HG02642 (cell line): ENCODE results near the gene SHMT2.

Source experiments
- ATAC-seq: cut with Tn5 transposase; IDR thresholded peaks from one replicate; pipeline ENCODE4 v1.9.1; 2021; ENCODE audit warnings: mild to moderate bottlenecking; ENCODE audit not compliant: unreplicated experiment, poor library complexity

SHMT2 gene

GRCh38 chr12:57229634-57230380 is at the start of gene SHMT2:
Gene SHMT2 (plus strand): TSS chr12:57229711. CDS start chr12:57229779, 68 bp downstream.
- peak; percentile 73 for ATAC-seq

- ATAC-seq = no peak
These were observed 49.1 kb upstream of the SHMT2 start for GRCh38 chr12:57180321-57180989.

GRCh38 chr12:57181072-57181471 is 48.4 kb upstream of the SHMT2 start:
- ATAC-seq = no peak

- ATAC-seq = no peak
These were observed 47.9 kb upstream of the SHMT2 start for GRCh38 chr12:57181561-57182155.

- peak; percentile 89 for ATAC-seq
These were observed 46.5 kb upstream of the SHMT2 start for GRCh38 chr12:57182918-57183575.

DNA sequence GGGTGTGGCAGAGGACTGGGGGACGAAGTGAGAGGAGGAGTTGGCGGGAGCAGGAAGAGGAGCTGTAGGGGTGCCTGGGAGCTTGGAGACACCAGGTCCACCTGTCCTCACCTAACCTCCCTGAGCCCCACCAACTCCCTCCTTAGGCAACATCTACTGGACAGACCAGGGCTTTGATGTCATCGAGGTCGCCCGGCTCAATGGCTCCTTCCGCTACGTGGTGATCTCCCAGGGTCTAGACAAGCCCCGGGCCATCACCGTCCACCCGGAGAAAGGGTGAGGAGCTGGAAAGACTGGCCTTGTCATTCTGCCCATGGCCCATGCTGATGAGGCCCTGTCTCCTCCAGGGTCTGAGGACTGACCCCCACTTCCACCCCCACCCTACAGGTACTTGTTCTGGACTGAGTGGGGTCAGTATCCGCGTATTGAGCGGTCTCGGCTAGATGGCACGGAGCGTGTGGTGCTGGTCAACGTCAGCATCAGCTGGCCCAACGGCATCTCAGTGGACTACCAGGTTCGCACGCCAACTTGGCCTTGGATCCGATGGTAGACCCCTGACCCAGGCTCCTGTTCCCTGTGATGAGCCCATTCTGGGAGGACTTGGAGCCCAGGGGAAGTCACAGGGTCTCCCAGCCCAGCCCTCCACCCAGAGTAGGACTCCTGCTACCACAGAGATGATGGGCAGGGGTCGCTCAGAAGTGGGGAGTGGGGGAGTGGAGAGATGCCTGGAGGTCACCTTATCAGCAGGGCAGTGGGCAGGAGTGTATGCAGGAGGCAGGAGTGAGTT is 45.4 kb upstream of the SHMT2 start:
- no peak for ATAC-seq

DNA sequence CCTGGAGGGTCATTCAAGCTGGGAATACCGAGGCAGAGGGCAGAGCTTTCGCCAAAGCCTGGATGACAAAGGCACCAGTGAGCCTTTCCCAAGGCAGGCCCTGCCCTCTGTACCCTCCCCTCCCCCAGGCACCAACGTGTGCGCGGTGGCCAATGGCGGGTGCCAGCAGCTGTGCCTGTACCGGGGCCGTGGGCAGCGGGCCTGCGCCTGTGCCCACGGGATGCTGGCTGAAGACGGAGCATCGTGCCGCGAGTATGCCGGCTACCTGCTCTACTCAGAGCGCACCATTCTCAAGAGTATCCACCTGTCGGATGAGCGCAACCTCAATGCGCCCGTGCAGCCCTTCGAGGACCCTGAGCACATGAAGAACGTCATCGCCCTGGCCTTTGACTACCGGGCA is 44.1 kb upstream of the SHMT2 start:
- no peak for ATAC-seq

DNA sequence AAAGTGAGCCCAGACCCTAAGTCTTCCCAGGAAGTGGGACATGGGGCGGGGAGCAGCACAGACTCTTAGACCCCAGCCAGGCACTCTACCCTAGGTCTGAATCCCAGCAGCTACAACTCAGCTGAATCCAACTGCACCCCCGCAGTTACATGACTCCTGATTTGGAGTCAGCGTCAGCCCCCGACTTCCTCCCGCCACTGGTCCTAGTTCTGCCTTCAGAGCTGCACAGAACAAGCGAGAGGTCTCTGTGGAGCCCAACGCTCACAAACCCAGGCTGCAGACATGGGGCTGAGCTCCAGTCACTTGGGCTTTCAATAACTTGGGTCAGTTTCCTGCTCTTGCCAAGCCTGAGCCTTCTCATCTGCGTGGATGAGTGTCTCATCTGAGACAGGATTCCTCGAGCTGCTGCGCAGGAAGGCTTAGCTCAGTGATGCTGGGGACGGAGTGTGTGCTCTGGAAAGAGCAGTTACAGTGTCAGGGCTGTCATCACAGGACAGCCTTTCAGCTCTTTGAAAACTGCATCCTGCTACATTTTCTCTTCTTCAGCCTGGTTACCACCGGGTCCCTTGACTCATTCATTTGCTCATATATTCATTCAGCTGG is 43.5 kb upstream of the SHMT2 start:
- ATAC-seq = no peak

GRCh38 chr12:57187222-57188089 is 42.1 kb upstream of the SHMT2 start:
- ATAC-seq = no peak

DNA sequence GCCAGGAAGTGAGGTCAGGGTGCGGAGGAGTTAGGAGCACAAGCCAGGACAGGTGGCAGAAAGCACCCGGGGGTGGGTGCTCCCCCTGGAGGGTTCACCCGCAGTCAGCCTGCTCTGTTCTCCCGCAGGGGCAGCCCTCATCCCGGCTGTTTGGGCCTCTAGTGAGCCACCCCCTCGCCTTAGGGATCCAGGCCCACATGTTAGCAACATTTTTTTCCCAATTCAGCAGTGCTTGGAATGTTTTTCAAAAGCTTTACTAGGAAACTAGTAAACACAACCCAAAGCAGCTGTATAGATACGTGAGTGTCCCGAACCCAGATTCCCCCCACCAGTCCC is 41.5 kb upstream of the SHMT2 start:
- ATAC-seq = no peak

- no peak for ATAC-seq
These were observed 39.5 kb upstream of the SHMT2 start for GRCh38 chr12:57190037-57190436.

GRCh38 chr12:57190821-57191220 is 38.7 kb upstream of the SHMT2 start:
- ATAC-seq = no peak

- ATAC-seq = no peak
These were observed 38.1 kb upstream of the SHMT2 start for GRCh38 chr12:57191410-57191809.

GRCh38 chr12:57192920-57193319 is 36.6 kb upstream of the SHMT2 start:
- no peak for ATAC-seq

DNA sequence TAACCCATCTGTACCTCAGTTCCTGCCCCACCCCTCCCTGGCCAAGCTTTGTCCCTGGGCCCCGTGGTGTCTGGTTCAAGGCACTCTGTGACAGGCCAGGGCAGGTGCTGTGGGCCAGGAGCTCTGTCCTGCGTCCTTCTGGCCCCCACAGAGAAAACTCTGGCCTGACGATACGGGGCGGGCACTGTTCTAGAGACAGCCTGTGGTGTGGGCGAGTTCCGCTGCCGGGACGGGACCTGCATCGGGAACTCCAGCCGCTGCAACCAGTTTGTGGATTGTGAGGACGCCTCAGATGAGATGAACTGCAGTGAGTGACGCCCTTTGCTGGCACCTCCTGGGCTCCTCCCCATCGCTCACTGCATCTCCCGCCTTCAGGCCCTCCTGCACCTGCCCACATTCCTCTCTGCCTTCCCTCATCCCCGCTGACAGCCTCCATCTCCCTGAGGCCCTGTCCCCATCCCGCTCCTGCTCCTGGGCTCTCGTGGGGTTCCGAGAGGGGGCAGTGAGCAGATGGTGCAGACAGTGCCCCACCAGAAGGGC is 35.7 kb upstream of the SHMT2 start:
- ATAC-seq = no peak

DNA sequence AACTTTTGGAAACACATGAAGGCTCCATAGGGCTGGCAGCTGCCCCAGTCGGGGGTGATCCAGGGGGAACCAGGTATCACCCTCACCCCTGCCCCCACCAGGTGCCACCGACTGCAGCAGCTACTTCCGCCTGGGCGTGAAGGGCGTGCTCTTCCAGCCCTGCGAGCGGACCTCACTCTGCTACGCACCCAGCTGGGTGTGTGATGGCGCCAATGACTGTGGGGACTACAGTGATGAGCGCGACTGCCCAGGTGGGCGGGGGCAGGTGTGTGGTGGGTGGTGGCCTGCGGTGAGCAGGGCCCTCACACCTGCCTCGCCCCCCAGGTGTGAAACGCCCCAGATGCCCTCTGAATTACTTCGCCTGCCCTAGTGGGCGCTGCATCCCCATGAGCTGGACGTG is 35.3 kb upstream of the SHMT2 start:
- no peak for ATAC-seq

DNA sequence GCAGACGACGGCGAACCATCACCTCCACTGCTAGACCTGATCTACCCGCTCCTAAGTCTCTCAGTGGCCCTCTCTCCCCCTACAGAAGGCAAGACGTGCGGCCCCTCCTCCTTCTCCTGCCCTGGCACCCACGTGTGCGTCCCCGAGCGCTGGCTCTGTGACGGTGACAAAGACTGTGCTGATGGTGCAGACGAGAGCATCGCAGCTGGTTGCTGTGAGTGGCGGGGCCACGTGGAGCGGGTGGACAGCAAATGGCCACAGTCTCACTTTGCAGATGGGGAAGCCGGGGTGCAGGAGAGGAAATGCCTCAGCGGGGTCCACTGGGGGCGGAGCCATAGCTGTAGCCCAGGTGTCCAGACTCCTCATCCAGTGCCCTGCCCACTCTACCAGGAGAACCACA is 34.3 kb upstream of the SHMT2 start:
- ATAC-seq = no peak

GRCh38 chr12:57195611-57196371 is 33.7 kb upstream of the SHMT2 start:
- no peak for ATAC-seq
